GM12872 (cell line): ENCODE measurements around the gene PPIF.

ENCODE experiments used
- TF ChIP-seq, protein P1 (sequence below): IDR thresholded peaks from 3 replicates; pipeline ENCODE4 v1.5.1; 2011; ENCODE audit warnings: low read depth, mild to moderate bottlenecking, low read length, moderate library complexity; ENCODE audit not compliant: insufficient read depth

Gene PPIF

DNA sequence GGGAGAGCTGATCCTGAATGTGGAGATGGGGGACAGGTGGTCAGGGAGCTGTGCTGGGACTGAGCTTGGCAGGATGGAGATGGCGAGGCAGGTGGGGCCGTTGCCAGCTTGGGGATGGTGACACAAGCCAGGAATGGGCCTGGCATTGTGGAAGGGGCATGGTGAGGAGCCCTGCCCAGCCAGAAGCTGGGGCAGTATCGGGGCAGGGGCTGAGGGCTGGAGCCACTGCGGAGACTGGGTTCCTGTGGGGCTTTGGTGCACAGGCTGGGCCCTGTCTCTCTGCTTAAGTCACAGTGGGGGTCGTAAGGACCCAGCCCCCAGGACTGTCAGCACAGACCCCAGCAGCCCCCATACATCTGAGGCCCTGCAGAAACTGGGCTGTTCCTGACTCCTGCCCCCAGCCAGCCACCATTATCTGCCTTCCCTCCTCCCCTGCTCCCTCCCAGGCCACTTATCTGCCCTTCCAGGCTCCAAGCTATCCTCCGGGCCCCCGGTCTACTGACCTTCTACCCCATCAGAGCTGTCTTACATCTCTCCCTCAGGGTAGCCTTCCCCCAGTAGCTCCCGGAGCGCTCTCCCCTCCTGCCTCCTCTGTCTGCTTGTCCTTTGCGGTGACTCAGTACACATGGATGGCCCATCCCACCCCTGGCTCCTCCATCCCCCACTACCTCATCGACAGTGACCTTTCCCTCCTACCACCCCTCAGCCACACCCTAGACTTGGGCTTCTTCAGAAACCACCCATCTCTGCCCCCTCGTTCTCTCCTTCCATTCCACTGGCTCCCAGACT lies 44.2 kb downstream of the PPIF start:
- TF ChIP-seq, protein P1, sequence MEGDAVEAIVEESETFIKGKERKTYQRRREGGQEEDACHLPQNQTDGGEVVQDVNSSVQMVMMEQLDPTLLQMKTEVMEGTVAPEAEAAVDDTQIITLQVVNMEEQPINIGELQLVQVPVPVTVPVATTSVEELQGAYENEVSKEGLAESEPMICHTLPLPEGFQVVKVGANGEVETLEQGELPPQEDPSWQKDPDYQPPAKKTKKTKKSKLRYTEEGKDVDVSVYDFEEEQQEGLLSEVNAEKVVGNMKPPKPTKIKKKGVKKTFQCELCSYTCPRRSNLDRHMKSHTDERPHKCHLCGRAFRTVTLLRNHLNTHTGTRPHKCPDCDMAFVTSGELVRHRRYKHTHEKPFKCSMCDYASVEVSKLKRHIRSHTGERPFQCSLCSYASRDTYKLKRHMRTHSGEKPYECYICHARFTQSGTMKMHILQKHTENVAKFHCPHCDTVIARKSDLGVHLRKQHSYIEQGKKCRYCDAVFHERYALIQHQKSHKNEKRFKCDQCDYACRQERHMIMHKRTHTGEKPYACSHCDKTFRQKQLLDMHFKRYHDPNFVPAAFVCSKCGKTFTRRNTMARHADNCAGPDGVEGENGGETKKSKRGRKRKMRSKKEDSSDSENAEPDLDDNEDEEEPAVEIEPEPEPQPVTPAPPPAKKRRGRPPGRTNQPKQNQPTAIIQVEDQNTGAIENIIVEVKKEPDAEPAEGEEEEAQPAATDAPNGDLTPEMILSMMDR, result no peak

DNA sequence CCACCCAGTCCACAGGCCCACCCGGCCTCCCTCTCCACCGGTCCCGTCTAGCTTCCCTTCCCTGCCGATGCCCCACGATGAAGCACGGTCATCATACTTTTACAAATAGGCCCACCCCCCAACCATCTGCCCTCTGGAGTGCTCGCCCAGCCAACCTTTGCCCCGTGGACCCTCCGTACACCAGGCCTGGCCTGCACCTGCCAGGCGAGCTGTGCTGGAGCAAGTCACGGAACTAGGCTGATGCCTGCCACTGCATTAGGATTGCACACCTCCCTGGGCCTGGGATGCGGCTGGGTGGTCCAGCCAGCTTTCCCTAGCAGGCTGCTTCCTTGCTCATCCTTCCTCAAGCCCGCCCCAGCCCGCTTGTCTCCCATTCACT lies 44.7 kb downstream of the PPIF start:
- TF ChIP-seq, protein P1, result no peak

DNA sequence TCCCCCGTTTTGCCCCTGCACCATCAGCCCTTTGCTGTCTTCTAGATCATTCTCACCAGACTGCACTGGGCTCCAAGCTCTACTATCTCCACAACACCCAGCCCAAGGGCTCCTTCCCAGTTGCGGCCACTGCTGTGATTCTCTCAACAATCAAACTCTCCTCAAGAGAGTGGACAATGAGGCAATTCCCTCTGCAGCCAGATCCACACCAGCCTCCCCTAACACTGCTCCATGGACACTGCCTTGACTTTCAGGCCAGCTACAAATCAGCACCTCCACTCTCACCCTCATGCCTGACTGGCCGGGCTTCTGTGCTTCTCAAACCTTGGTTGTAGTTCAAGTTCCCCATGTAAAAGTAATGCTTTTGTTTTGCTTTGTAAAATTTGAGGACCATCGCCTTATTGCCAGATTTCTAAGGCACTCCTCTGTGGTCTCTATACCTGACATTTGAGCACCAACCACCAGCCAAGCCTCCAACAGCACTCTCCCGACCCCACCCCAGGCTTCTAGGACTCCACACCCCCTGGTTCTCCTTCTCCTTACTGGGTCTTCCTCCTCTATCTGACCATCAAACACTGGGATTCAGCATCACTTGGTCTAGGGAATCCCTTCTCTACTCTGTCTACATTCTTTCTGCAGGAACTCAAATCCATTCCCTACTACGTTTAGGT lies 45.4 kb downstream of the PPIF start:
- TF ChIP-seq, protein P1, result no peak

DNA sequence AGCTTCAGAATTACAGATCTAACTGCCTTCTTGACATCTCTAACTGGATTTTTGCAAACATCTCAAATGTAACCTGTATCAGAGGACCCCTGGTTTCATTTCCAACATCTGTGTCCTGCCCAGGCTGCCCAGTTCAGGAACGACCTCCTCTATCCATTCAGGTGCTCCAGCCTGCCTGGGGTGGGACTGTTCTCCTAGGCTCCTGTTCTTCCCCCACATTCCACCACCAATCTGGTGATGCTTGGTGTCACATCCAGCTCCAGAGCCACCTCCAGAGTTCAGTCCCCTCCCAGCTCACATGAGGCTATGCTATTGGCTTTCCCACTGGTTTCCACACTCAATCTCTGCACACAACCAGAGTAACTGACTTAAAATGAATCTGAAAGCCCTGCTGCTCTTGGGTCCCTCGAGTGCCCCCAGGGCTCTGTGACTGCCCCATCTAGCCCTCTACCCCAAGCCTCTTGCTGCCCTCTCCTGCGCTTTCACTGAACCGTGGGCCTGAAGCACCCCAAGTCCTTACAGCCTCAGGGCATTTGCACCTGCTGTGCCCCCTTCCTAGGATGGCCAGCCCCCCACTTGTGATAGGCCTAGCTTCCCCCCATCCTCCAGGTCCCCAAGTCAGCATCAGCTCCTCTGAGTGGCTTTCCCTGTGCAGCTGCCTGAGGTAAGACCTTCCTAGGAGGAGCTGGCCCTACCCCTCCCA lies 46.1 kb downstream of the PPIF start:
- TF ChIP-seq, protein P1, result no peak

DNA sequence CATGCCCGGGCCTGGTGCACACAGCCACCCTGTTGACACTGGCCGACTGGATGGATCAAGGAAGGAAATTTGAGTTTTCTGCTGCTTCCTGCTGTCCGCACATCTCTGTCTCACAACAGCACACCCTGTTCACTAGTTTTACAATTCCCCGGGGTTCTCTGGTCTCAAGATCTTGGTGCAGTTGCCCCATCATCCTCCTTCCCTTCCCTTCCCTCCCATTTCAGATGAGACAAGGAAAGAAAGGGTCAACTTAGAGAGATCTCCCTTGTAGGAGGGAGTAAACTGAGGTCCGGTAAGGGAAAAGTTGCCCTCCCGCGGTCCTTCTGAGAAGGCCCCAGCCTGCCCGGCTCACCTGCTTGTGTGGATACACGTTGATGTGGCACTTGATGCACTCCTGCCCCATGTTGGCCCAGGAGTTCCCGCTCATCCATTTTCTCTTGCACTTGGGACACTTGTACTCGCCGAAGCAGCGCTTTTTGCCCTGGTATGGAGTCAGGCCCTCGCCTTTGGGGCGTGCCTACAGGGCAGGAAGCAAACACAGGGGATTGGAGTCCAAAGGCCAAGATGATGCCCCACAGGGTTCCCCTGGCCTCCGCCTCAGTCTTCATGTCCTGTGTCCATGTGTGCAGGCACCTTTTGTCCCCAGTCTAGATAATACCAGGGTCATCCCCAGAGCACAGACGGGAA lies 46.8 kb downstream of the PPIF start:
- TF ChIP-seq, protein P1, result no peak

DNA sequence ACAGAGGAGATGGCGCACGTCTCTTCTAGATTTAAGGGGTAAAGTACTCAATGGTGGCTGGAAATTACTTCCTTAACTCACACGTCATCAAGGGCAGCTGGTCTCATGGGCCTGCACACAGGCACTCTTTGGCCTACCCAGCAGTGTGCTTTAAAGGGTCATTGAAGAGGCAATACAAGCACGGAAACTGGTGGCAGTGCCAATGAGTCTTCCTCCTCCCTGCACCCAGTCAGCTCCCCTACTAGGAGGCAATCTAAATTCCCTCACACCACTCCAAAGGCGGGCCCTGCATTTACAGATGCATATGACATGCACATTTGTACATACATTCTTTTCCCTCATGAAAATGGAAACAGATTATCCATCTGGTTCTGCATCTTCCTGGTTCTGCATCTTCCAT lies 47.4 kb downstream of the PPIF start:
- TF ChIP-seq, protein P1, result no peak

DNA sequence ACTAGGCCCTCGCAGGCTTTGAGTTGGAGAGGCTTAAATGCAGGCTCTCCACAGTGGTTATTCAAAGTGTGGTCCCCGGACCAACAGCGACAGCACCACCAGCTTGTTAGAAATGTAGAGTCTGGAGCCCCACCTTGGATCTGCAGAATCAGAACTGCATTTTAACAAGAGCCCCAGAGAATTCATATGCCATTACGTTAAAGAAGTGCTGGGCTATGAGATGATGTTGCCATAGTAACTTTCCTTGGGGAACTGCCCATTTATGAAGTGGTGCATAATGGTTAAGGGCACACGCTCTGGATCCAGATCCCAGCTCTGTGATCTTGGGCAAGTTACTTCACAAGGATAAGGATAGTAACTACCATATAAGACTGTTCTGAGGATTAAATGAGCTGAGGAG lies 49.3 kb downstream of the PPIF start:
- TF ChIP-seq, protein P1, result no peak
